ENCODE measurements around the gene TPST2.

TPST2 gene

DNA sequence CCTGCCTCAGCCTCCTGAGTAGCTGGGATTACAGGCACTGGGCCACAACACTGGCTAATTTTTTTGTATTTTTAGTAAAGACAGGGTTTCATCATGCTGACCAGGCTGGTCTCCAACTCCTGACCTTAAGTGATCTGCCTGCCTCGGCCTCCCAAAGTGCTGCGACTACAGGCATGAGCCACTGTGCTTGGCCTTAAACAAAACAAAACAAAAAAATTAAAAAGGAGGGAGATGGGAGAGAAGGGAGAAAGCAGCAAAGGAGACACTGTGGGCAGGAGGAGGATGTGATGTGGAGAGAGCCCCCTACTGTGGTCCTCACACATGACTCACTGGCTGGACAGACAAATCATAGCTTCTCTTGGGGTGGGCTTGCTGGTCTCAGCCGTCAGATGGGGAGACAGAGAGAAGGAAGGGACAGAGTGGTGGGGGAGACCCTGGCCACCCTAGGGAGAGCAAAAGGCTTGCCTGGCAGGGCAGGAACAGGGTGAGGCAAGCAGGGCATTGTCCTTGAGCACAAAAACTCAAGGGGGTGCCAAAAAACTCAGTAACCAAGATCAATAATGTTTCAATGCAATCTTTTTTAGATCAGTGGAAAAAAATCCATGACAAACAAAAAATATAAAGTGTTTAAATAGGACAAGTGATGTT, 31.6 kb downstream of the TPST2 start:
- TF ChIP-seq, protein P1, sequence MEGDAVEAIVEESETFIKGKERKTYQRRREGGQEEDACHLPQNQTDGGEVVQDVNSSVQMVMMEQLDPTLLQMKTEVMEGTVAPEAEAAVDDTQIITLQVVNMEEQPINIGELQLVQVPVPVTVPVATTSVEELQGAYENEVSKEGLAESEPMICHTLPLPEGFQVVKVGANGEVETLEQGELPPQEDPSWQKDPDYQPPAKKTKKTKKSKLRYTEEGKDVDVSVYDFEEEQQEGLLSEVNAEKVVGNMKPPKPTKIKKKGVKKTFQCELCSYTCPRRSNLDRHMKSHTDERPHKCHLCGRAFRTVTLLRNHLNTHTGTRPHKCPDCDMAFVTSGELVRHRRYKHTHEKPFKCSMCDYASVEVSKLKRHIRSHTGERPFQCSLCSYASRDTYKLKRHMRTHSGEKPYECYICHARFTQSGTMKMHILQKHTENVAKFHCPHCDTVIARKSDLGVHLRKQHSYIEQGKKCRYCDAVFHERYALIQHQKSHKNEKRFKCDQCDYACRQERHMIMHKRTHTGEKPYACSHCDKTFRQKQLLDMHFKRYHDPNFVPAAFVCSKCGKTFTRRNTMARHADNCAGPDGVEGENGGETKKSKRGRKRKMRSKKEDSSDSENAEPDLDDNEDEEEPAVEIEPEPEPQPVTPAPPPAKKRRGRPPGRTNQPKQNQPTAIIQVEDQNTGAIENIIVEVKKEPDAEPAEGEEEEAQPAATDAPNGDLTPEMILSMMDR (IDR thresholded peaks at IDR 0.05; ENCODE audit: low read depth, low read length, missing control alignments): no peak
- DNase-seq (ENCODE audit: low read depth): no peak
- no peak overlapping the region for H3K4me3 ChIP-seq (ENCODE audit: low read depth, low read length)

DNA sequence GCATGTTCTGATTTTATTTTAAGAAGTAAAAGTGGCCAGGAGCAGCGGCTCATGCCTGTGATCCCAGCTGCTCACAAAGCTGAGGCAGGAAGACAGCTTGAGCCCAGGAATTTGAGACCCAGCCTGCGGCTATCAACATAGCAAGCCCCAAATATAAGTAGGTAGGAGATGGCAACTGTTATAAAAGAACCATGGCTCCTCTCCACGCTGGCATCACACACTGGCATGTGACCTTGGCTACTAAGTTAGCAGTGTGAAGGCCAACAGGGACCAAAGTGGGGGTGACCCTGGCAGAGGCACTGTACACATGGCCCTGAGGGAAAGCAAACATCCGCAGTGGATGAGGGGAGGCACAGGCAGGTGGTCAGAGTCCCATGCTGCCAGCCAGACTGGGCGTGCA, 33.0 kb downstream of the TPST2 start:
- TF ChIP-seq, protein P1 (IDR thresholded peaks at IDR 0.05; ENCODE audit: low read depth, low read length, missing control alignments): no peak
- DNase-seq (ENCODE audit: low read depth): no peak
- no peak overlapping the region for H3K4me3 ChIP-seq (ENCODE audit: low read depth, low read length)

GRCh38 chr22:26555478-26555877, 34.5 kb downstream of the TPST2 start:
- TF ChIP-seq, protein P1 (IDR thresholded peaks at IDR 0.05; ENCODE audit: low read depth, low read length, missing control alignments): no peak
- no peak for DNase-seq (ENCODE audit: low read depth)
- H3K4me3 ChIP-seq (ENCODE audit: low read depth, low read length): no peak overlapping the region

DNA sequence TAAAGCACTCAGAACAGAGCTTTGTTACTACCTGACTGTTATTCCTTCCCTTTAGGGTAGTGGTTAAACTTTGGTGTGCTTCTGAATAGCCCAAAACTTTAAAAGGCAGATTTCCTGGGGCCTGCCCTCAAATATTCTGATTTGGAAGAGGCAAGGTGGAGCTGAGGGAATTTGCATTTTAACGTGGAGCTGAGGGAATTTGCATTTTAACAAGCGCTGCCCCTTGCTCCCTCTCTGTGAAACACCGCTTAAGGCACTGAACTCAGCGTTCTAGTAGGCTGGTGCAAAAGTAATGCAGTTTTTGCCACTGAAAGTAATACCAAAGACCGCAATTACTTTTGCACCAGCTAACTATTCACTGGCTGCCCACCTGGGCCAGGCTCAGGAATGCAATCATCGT, 35.0 kb downstream of the TPST2 start:
- no peak overlapping the region for H3K4me3 ChIP-seq (ENCODE audit: low read depth, low read length)
- TF ChIP-seq, protein P1 (IDR thresholded peaks at IDR 0.05; ENCODE audit: low read depth, low read length, missing control alignments): no peak
- DNase-seq (ENCODE audit: low read depth): no peak

- TF ChIP-seq, protein P1 (IDR thresholded peaks at IDR 0.05; ENCODE audit: low read depth, low read length, missing control alignments): no peak
- no peak overlapping the region for H3K4me3 ChIP-seq (ENCODE audit: low read depth, low read length)
- DNase-seq (ENCODE audit: low read depth): no peak
Observed at GRCh38 chr22:26553056-26553752, 36.7 kb downstream of the TPST2 start.

DNA sequence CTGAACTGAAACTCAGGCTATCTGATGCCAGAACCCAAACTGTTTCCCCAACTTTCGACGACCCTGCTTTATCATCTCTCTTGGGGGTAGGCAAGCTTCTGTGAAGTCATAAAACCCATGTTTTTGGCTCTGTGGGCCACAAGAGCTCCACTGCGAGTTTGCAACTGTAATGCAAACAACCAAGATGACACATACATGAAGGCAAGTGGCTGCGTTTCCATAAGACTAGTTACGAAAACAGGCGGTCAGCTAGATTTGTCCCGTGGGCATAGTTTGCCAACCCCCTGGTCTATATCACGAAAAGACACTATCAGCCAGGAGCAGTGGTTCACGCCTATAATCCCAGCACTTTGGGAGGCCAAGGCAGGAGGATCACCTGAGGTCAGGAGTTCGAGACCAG, 37.5 kb downstream of the TPST2 start:
- TF ChIP-seq, protein P1 (IDR thresholded peaks at IDR 0.05; ENCODE audit: low read depth, low read length, missing control alignments): no peak
- no peak overlapping the region for H3K4me3 ChIP-seq (ENCODE audit: low read depth, low read length)
- DNase-seq (ENCODE audit: low read depth): no peak

- H3K4me3 ChIP-seq (ENCODE audit: low read depth, low read length): no peak overlapping the region
- TF ChIP-seq, protein P1 (IDR thresholded peaks at IDR 0.05; ENCODE audit: low read depth, low read length, missing control alignments): no peak
- DNase-seq (ENCODE audit: low read depth): no peak
Observed at GRCh38 chr22:26551568-26551967, 38.4 kb downstream of the TPST2 start.
